GM15510 (cell line): Measurements from ENCODE around the gene IL17RC.

Experiments used
- POLR2A ChIP-seq: IDR thresholded peaks from 3 replicates; pipeline ENCODE4 v1.6.1; 2011; ENCODE audit warnings: borderline replicate concordance; ENCODE audit not compliant: insufficient read length; ENCODE audit errors: extremely low read depth

Gene IL17RC

GRCh38 chr3:9909221-9910013, 7.5 kb upstream of the IL17RC start:
- TF ChIP-seq POLR2A = no peak

- TF ChIP-seq POLR2A = no peak
These were observed 5.0 kb upstream of the IL17RC start for GRCh38 chr3:9911863-9912262.

GRCh38 chr3:9912294-9912935, 4.5 kb upstream of the IL17RC start:
- no peak for TF ChIP-seq POLR2A

- no peak for TF ChIP-seq POLR2A
These were observed 3.3 kb upstream of the IL17RC start for GRCh38 chr3:9913601-9914000.

GRCh38 chr3:9914011-9914410, 2.9 kb upstream of the IL17RC start:
- no peak for TF ChIP-seq POLR2A

- TF ChIP-seq POLR2A = no peak
These were observed 2.2 kb upstream of the IL17RC start for GRCh38 chr3:9914559-9915253.

GRCh38 chr3:9915254-9916141, 1.4 kb upstream of the IL17RC start:
- TF ChIP-seq POLR2A = no peak

- TF ChIP-seq POLR2A = no peak
These were observed 558 bp upstream of the IL17RC start for GRCh38 chr3:9916346-9916733.

GRCh38 chr3:9917820-9918219, 922 bp downstream of the IL17RC start:
- no peak for TF ChIP-seq POLR2A

- TF ChIP-seq POLR2A = no peak
These were observed 1.6 kb downstream of the IL17RC start for GRCh38 chr3:9918261-9919038.

- no peak for TF ChIP-seq POLR2A
These were observed 11.3 kb downstream of the IL17RC start for GRCh38 chr3:9928158-9928557.

- no peak for TF ChIP-seq POLR2A
These were observed 14.0 kb downstream of the IL17RC start for GRCh38 chr3:9930804-9931418.

- no peak for TF ChIP-seq POLR2A
These were observed 15.6 kb downstream of the IL17RC start for GRCh38 chr3:9932535-9932842.
